H1 (cell line): ENCODE results near the gene DEFB129. TPM values are rescaled to one million over a fixed set of nuclear protein-coding genes. Genes with fewer than 3 reads are reported as not detected.

Experiments used
- BACH1 ChIP-seq: IDR thresholded peaks from 2 replicates; pipeline ENCODE4 v1.6.1; 2012; ENCODE audit warnings: low read length, improper control_type of control experiment
- CTBP2 ChIP-seq: IDR thresholded peaks from 2 replicates; pipeline ENCODE4 v1.7.0; 2011; ENCODE audit warnings: borderline replicate concordance, mild to moderate bottlenecking, moderate library complexity, mixed read lengths, low read length; ENCODE audit not compliant: insufficient read depth, insufficient read length
- POLR2A ChIP-seq, 2 experiments: IDR thresholded peaks; 1 replicate in 1 of 2; 2 replicates in 1 of 2; pipeline ENCODE4 v1.6.1; 2011; ENCODE audit warnings: low read depth in 2 of 2, low read length in 2 of 2, mild to moderate bottlenecking in 2 of 2; ENCODE audit errors: control extremely low read depth in 1 of 2
- POLR2AphosphoS5 ChIP-seq: IDR thresholded peaks from 2 replicates; pipeline ENCODE4 v1.6.1; 2011; ENCODE audit warnings: low read depth, low read length
- SIN3A ChIP-seq, 2 experiments: IDR thresholded peaks in 1 of 2; conservative IDR thresholded peaks in 1 of 2; 2 replicates each; pipeline ENCODE4 v1.6.1; 2011 to 2012; ENCODE audit warnings: low read length in 2 of 2, improper control_type of control experiment in 1 of 2, low read depth in 1 of 2, mild to moderate bottlenecking in 1 of 2
- ZNF274 ChIP-seq: IDR thresholded peaks from 2 replicates; pipeline ENCODE4 v1.7.0; 2012; ENCODE audit warnings: low read length, borderline replicate concordance; ENCODE audit errors: extremely low read depth
- polyA plus RNA-seq, 7 experiments: library from polyadenylated mRNA; depleted of rRNA in 3 of 7; stranded (reverse) in 5 of 7; unstranded in 2 of 7; fragments of >200 nt in 5 of 7; fragments of 200-250 nt in 2 of 7; gene quantifications; 1 replicate in 5 of 7; 2 replicates in 1 of 7; 4 replicates in 1 of 7; pipeline versions ENCODE4 v1.2.1 to v1.2.3, GENCODE V29; 2011 to 2013; ENCODE audit warnings: missing spikeins in 2 of 7, mixed read lengths in 2 of 7
- total RNA-seq: library from RNA; stranded (reverse); fragmentation: NEBNext Ultra II Directional; extraction: Animal tissue kit (Norgen Biotek cat#: 25700); gene quantifications from 2 replicates; pipeline ENCODE4 v1.2.1, GENCODE V29; 2021
- TF ChIP-seq, protein P1 (sequence below): IDR thresholded peaks from 2 replicates; pipeline ENCODE4 v1.6.1; 2012; ENCODE audit warnings: low read length, inconsistent platforms
- TF ChIP-seq, protein P2 (sequence below): IDR thresholded peaks from 2 replicates; pipeline ENCODE4 v1.6.1; 2012; ENCODE audit warnings: inconsistent platforms

DEFB129 gene
- total and polyA plus RNA-seq, 2 of the 8 experiments (the other 6 are each of a cell fraction or from before 2014, with no cell fraction given): not detected

DNA sequence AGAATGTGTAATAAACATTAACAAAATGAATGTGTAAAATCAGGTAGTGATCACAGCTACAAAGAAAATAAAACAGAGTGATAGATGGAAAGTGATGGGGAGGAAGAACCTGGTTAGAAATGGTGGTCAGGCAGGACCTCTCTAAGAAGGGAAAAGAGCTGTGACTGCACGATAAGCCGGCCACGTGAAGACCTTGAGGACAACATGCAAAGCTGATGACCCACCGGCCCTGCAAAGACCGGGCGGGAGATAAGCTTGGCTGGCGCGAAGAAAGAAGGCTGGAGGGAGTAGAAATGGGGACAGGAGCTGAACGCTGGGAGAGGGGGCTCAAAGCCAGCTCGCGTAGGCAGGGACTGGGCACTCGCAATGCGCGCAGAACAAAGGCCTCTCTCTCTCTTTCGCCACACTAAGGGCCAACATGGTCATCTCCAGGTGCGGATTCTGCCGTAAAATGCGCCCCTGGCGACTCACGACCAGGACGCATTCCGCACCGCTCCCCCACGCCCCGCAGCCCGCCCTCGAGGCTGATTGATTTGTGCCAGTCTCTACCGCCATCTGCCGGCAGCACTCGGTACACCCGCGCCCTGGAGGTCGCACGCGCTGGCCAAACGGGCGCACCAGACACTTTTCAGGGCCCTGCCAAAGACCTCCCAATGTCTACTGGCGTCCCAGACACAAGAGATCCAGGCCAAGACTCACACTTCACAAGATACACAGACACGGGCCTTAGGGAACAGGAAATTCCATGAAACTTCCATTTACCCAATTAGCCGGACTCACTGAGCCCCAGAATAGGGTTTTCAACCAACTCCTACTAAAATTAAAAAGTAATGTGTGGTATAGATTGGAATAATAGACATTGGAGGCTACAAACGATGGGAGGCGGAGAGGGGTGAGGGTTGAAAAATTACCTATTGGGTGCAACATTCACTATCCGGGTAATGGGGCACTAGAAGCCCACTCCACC lies 39.8 kb downstream of the DEFB129 start (continued):
- no peak for TF ChIP-seq CTBP2
- no peak for TF ChIP-seq SIN3A (conservative IDR thresholded peaks at IDR 0.05 in 1 of 2, IDR thresholded peaks at IDR 0.05 in 1 of 2; ENCODE audit: low read depth in 1 of 2, low read length in 2 of 2)
- TF ChIP-seq POLR2AphosphoS5: peak; percentile 93
- TF ChIP-seq BACH1: 0 out of 2 replicates have a peak, but pooled peaks have one; percentile 10
- no peak for TF ChIP-seq ZNF274
- TF ChIP-seq POLR2A (IDR thresholded peaks at IDR 0.05; ENCODE audit: control extremely low read depth in 1 of 2, low read depth in 2 of 2, low read length in 2 of 2): peak in 1 of 2 experiments; percentile 94; a peak in 2 of 3 replicates
- TF ChIP-seq, protein P1, sequence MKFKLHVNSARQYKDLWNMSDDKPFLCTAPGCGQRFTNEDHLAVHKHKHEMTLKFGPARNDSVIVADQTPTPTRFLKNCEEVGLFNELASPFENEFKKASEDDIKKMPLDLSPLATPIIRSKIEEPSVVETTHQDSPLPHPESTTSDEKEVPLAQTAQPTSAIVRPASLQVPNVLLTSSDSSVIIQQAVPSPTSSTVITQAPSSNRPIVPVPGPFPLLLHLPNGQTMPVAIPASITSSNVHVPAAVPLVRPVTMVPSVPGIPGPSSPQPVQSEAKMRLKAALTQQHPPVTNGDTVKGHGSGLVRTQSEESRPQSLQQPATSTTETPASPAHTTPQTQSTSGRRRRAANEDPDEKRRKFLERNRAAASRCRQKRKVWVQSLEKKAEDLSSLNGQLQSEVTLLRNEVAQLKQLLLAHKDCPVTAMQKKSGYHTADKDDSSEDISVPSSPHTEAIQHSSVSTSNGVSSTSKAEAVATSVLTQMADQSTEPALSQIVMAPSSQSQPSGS: no peak
- TF ChIP-seq, protein P2, sequence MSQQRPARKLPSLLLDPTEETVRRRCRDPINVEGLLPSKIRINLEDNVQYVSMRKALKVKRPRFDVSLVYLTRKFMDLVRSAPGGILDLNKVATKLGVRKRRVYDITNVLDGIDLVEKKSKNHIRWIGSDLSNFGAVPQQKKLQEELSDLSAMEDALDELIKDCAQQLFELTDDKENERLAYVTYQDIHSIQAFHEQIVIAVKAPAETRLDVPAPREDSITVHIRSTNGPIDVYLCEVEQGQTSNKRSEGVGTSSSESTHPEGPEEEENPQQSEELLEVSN: peak; percentile 90
- TF ChIP-seq, all 59 proteins: peak for 23
